DND-41 (cell line): ENCODE data around the gene BMP7.

Experiments used
- EZH2 ChIP-seq: IDR thresholded peaks from 3 replicates; pipeline ENCODE4 v1.6.1; 2012; ENCODE audit warnings: borderline replicate concordance, low read depth, mild to moderate bottlenecking, moderate library complexity, low read length, inconsistent platforms; ENCODE audit not compliant: severe bottlenecking
- TF ChIP-seq, protein P1 (sequence below): IDR thresholded peaks from 2 replicates; pipeline ENCODE4 v1.5.1; 2012; ENCODE audit warnings: borderline replicate concordance, low read length, moderate library complexity, mild to moderate bottlenecking; ENCODE audit not compliant: poor library complexity, severe bottlenecking; ENCODE audit errors: extremely low read depth

DNA sequence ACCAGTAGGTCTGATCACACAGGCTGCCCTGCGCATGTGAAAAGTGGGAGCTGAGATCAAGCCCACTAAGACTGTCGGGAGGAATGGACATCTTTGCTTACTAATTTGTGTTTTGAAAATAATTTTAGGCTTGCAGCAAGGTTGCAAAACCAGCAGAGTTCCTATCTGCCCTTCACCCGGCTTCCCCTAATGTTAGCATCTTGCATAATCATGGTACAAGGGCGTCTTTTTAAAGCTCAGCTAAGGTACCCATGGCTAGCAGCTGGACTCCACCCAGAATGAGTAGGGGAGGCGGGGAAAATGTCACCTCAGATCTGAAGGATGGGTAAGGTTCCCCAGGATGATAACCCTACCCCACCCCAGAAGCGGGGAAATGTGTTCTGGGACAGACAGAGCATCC, 25.3 kb upstream of the BMP7 start:
- TF ChIP-seq, protein P1, sequence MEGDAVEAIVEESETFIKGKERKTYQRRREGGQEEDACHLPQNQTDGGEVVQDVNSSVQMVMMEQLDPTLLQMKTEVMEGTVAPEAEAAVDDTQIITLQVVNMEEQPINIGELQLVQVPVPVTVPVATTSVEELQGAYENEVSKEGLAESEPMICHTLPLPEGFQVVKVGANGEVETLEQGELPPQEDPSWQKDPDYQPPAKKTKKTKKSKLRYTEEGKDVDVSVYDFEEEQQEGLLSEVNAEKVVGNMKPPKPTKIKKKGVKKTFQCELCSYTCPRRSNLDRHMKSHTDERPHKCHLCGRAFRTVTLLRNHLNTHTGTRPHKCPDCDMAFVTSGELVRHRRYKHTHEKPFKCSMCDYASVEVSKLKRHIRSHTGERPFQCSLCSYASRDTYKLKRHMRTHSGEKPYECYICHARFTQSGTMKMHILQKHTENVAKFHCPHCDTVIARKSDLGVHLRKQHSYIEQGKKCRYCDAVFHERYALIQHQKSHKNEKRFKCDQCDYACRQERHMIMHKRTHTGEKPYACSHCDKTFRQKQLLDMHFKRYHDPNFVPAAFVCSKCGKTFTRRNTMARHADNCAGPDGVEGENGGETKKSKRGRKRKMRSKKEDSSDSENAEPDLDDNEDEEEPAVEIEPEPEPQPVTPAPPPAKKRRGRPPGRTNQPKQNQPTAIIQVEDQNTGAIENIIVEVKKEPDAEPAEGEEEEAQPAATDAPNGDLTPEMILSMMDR = no peak
- no peak for TF ChIP-seq EZH2
